RWPE1 (cell line): ENCODE results near the gene FMR1NB.

Source experiments
- CTCF ChIA-PET: fragments of 350-600 bp; sonication (Branson Sonifier 250); formaldehyde crosslinking; extraction: SDS; loops from one replicate; lab custom pipeline; 2021; lab: Yijun Ruan, JAX
- POLR2A ChIA-PET: fragments of 400-600 bp; formaldehyde crosslinking; extraction: SDS; loops from one replicate; lab custom pipeline; 2020; ENCODE audit warnings: antibody characterized with exemption; ENCODE audit not compliant: low non-redundant PET; lab: Yijun Ruan, JAX
- DNase-seq: peaks from one replicate; pipeline ENCODE4 v3.0.0; 2012; ENCODE audit warnings: low spot score
- H3K27ac ChIP-seq: fragments of 450-650 bp; 2 replicates; pipeline ENCODE4 v1.5.1; 2017
- TF ChIP-seq, protein P1 (sequence below): fragments of 450-650 bp; conservative IDR thresholded peaks from 2 replicates; pipeline ENCODE4 v1.5.1; 2017; ENCODE audit warnings: low read depth, mild to moderate bottlenecking

Gene FMR1NB

DNA sequence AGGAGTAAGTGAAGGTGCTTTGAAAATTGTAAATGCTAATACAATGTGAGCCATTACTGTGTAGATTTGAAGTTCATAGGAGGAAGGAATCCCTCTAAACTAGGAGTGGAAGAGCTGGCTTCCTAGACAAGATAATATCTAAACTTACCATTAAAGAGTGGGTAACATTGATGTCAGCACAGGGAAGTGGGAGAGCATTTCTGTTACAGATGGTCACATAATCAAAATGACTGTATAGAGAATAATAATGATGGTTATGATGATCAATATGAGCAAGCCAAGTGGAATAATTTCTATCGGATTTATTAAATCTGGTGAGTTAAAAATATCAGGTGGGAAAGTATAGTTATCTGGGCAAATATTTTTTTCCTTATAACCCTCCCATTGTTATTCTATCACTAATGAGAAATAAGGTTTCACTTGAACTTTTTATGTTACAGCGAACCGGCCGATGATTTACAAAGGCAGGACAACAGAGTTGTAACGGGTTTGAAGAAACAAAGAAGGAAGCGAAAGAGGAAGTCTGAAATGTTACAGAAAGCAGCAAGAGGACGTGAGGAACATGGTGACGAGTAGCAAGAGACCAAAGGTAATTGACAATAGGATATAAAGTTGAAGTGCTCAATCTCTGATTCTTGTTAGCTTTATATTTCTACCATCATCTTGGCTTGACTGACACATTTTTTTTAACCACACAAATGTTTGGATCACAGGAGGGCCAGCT lies 43.5 kb downstream of the FMR1NB start:
- TF ChIP-seq, protein P1, sequence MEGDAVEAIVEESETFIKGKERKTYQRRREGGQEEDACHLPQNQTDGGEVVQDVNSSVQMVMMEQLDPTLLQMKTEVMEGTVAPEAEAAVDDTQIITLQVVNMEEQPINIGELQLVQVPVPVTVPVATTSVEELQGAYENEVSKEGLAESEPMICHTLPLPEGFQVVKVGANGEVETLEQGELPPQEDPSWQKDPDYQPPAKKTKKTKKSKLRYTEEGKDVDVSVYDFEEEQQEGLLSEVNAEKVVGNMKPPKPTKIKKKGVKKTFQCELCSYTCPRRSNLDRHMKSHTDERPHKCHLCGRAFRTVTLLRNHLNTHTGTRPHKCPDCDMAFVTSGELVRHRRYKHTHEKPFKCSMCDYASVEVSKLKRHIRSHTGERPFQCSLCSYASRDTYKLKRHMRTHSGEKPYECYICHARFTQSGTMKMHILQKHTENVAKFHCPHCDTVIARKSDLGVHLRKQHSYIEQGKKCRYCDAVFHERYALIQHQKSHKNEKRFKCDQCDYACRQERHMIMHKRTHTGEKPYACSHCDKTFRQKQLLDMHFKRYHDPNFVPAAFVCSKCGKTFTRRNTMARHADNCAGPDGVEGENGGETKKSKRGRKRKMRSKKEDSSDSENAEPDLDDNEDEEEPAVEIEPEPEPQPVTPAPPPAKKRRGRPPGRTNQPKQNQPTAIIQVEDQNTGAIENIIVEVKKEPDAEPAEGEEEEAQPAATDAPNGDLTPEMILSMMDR, result no peak
- POLR2A ChIA-PET, result no interaction called here
- H3K27ac ChIP-seq, result no peak overlapping the region
- CTCF ChIA-PET, result no interaction called here
- no peak for DNase-seq

DNA sequence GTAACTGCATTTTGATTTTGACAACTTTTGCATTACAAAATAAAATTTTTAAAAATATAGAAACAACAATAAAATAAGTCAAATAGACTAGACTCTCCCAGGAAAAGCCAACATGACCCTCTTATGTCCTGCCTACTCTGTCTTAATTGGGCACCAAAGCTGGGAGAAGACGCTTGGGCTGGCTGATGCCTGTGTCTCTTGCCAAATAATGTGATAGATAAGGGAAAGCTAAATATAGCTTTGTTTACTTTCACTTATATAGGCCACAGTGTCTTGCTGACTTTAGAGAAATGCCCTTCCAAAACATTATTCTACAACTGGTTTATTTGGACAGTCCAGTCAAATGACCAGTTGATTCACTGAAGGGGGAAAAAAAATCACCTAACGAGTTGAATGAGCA lies 54.2 kb downstream of the FMR1NB start:
- TF ChIP-seq, protein P1, result no peak
- no peak for DNase-seq
- H3K27ac ChIP-seq, result no peak overlapping the region
- ChIA-PET CTCF (no interaction called here), POLR2A (no interaction called here)

DNA sequence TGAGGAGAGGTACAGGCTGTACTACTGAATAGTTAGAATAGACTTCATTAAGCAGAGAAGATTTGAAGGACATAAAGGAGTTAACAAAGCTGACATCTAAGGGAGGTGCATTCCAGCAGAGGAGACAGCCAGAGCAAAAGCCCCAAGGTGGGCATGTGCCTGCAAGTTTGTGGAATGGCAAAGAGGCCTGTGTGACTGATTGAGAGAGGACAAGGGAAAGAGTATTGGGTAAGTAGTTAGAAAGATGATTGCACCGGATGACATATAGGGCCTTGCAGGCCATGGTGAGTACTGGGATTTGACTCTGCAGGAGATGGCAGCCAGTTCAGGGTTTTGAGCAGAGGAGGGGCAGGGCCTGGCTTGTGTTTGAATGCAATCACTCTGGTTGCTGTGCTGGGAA lies 55.9 kb downstream of the FMR1NB start:
- TF ChIP-seq, protein P1, result no peak
- no peak for DNase-seq
- H3K27ac ChIP-seq, result no peak overlapping the region
- POLR2A ChIA-PET, result no interaction called here
- CTCF ChIA-PET, result no interaction called here

DNA sequence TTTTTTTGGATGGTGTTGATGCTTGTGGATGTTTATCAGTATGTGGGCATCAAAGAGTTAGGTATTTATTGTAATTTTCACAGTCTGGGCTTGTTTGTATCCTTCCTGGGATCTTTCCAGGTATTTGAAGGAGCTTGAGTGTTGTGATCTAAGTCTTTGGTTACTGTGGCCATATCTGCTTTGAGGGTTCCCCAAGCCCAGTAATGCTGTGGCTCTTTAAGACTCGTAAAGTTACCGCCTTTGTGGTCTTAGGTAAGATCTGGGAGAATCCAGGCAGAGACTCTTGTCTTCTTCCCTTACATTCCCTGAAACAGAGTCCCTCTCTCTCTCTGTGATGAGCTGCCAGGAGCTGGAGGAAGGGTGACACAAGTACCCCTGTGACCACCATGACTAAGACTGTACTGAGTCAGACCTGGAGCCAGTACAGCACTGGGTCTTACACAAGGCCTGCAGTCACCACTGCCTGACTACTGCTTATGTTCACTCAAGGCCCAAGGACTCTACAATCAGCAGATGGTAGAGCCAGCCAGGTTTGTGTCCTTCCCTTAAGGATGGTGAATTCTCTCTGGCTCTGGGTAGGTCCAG lies 62.2 kb downstream of the FMR1NB start:
- ChIA-PET POLR2A (no interaction called here), CTCF (no interaction called here)
- DNase-seq, result no peak

DNA sequence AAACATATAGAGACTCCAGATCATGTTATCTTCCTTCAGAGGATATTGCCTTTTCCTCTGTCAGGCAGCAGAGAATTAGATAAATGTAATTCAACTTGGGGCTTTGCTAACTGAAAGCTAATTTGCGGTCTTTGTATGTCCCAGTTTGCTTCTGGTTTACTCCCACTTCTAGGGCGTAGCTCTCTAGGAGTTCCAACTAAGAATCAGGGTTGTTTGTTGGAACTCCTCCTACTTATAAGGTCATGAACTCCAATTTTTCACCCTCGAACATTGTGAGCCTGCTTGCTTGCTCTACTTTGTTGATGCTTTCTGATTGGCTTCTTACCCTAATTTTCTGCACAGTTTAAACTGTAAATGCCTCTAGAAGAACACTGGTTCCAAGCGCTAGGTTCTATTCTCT lies 66.1 kb downstream of the FMR1NB start:
- DNase-seq, result no peak
- CTCF ChIA-PET, result no interaction called here
- POLR2A ChIA-PET, result no interaction called here
- TF ChIP-seq, protein P1, result no peak
- no peak overlapping the region for H3K27ac ChIP-seq

More for the DNA sequence above, 62.2 kb downstream of the FMR1NB start:
- TF ChIP-seq, protein P1, result no peak
- H3K27ac ChIP-seq, result no peak overlapping the region

DNA sequence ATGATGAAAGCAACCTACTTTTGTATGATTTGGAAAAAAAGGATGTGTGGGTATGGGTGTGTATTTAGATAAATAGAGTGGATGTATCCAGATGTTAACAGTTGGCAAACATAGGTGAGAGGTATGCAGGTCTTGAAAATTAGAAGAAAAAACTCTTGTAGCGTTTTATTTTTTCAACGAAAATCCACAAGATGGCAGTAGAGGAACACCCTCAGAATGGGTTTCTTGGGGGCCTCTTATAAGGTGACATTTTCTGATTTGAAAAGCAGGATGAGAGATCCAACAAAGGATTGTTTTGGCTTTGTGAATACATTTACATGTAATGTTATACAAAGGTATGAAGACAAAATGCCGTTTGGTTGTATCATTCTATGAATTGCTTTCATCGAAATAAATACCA lies 68.3 kb downstream of the FMR1NB start:
- TF ChIP-seq, protein P1, result peak; percentile 39; the same call in 1 of the 2 replicates

More for the DNA sequence above, 68.3 kb downstream of the FMR1NB start:
- no peak overlapping the region for H3K27ac ChIP-seq
- peak; percentile 3 for DNase-seq
- CTCF ChIA-PET, result no interaction called here
- POLR2A ChIA-PET, result no interaction called here
